D721Med (cell line): Measurements from ENCODE around the gene PRKACB.

ENCODE experiments used
- DNase-seq: peaks from one replicate; pipeline ENCODE4 v3.0.0; 2011; ENCODE audit warnings: low spot score; ENCODE audit not compliant: insufficient read length
- FAIRE-seq: peaks from 2 replicates; lab custom pipeline; 2011; peaks lifted over from hg19 to GRCh38; lab: Jason Lieb, UNC
- CTCF ChIP-seq: IDR thresholded peaks from 2 replicates; pipeline ENCODE4 v1.5.1; 2012; ENCODE audit warnings: mild to moderate bottlenecking, control low read depth; ENCODE audit not compliant: insufficient read depth; ENCODE audit errors: missing control alignments

The PRKACB gene

GRCh38 chr1:84108900-84109578 is 35.0 kb upstream of the PRKACB start:
- FAIRE-seq (no peak), DNase-seq (no peak)
- no peak for TF ChIP-seq CTCF

GRCh38 chr1:84110629-84111028 is 33.4 kb upstream of the PRKACB start:
- TF ChIP-seq CTCF, result no peak
- no peak for FAIRE-seq
- DNase-seq, result no peak

- FAIRE-seq, result peak; percentile 48
- TF ChIP-seq CTCF, result no peak
- no peak for DNase-seq
Measured at GRCh38 chr1:84116558-84116957, 27.5 kb upstream of the PRKACB start.

- no peak for TF ChIP-seq CTCF
- no peak for DNase-seq
- no peak for FAIRE-seq
Measured at GRCh38 chr1:84117868-84118267, 26.2 kb upstream of the PRKACB start.

GRCh38 chr1:84121360-84121759 is 22.7 kb upstream of the PRKACB start:
- no peak for TF ChIP-seq CTCF
- no peak for DNase-seq
- no peak for FAIRE-seq

- FAIRE-seq, result no peak
- peak; percentile 74 for TF ChIP-seq CTCF
- no peak for DNase-seq
Measured at GRCh38 chr1:84122780-84123382, 21.2 kb upstream of the PRKACB start.

- DNase-seq (no peak), FAIRE-seq (no peak)
- no peak for TF ChIP-seq CTCF
Measured at GRCh38 chr1:84133479-84133878, 10.6 kb upstream of the PRKACB start.
